GM18951 (cell line): Measurements from ENCODE around the gene ABCA12.

Source experiments
- POLR2A ChIP-seq: IDR thresholded peaks from 4 replicates; pipeline ENCODE4 v1.6.1; 2011; ENCODE audit warnings: mild to moderate bottlenecking; ENCODE audit not compliant: insufficient read length, insufficient read depth; ENCODE audit errors: extremely low read depth
- in situ Hi-C: fragments of 300-500 bp; cut with MboI; formaldehyde crosslinking; loops from one replicate; pipeline ENCODE4 v1.12.0; 2022; ENCODE audit warnings: low sequenced_read_pairs, mixed read lengths, inconsistent platforms; ENCODE audit not compliant: unreplicated experiment

Gene ABCA12

DNA sequence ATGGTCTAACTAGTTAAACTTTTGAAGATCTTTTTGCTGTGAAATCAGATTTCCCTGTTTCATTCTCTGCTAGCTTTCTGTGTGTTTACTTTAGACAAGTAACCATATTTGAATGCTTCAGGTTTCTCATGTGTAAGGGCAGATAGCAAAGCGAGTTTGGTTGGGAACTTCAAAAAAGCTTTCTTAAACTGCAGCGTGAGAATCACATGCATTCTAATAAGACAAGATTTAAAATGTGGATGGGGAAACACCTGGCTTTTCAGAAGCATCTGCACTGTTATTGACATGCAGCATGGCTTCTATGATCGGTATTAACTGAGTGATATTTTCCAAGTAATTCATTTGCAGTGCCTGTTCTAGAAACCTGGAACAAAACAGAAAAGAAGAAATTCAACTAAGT, 119.3 kb downstream of the ABCA12 start:
- TF ChIP-seq POLR2A = no peak
- in situ Hi-C loops = no loop called here

- no peak for TF ChIP-seq POLR2A
- in situ Hi-C loops = no loop called here
These were observed 123.0 kb downstream of the ABCA12 start for GRCh38 chr2:215015421-215015820.

DNA sequence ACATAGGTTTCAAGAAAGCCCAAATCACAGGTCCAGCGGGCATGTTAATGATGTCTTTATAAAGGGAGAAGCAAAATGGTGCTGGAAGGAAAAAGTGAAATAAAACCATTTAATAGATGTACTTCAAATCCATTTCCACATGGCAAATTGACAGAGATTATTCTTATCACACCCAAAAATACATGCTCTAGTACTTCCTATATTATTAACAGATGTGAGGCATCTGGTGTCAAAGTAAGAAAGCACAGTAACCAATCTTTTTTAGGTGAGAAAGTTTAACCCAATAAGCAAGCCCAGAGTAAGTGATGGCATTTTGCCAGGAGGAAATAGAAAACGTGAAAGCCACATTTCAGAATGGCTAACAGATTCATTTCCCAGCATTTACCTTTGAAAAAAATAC, 128.0 kb downstream of the ABCA12 start:
- in situ Hi-C loops = no loop called here
- no peak for TF ChIP-seq POLR2A

GRCh38 chr2:215003001-215003400, 135.4 kb downstream of the ABCA12 start:
- TF ChIP-seq POLR2A = no peak
- in situ Hi-C loops = no loop called here

GRCh38 chr2:215002500-215002899, 135.9 kb downstream of the ABCA12 start:
- in situ Hi-C loops = no loop called here
- no peak for TF ChIP-seq POLR2A

DNA sequence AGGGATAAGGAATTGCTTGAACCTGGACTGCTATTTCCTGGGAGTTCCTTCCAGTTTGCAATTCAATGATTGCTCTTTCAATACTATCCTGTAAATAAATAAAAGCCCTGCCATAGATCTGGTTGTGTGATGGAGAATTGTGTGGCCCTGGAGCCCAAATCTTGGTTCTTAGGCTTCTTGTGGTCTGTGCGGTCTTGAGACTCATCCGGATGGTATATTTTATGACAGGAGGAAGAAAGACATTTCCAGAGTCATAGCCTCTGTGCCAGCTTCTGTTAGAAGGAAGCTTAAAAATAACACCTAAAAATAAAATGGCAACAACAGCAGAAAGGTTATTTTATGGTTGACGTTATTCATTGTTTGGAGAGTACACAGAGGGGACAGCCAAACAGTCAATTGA, 137.7 kb downstream of the ABCA12 start:
- TF ChIP-seq POLR2A = no peak
- in situ Hi-C loops = no loop called here

DNA sequence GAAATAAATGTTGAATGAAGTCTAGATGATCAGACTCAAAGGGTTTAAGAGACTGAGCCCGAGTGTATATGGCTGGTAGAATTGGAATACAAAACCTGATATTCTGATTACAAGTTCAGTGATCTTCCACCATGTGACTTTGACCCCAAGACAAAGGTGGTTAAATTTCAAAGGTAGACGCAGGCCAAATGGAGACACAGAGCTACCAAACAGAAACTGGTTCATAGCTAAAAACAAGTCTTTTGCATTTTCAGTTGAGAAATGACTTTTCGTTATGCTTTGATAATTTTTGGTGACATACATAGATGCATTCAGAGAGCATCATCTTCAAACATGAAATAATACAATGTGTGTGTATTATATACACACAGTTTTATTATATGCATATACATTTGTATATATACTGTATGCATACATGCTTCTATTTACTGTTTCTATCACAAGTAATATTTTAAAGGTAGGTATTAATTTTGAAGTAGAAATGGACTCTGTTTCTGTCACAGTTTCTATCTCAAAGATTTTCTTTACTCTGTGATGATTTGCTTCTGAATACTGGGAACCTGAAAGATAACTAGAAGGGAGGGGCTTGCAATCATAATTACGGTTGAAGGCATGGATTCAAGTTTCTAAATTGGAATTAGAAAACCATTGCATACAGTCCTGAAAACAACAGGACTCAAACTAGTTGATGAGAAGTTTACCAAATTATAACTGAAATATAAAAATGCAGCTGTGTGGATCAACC, 142.3 kb downstream of the ABCA12 start:
- in situ Hi-C loops = no loop called here
- no peak for TF ChIP-seq POLR2A

DNA sequence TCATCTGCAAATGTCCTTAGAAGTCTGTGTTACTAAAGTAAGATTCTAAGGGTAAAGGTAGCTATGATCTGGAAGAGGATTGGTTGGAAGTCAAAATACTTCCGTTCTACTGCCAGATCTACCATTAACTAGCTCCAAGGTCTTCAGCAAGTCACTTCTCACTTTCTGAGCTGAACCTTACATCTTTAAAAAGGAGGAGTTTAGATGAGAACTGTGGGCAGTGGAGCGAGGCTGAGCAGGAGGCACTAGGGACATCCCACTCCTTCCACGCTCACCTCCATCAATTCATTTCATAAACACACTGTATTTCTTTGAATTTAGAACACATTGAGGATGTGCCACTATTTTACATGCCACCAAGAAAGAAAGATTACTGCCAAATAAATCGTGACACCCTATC, 143.0 kb downstream of the ABCA12 start:
- in situ Hi-C loops = no loop called here
- no peak for TF ChIP-seq POLR2A

DNA sequence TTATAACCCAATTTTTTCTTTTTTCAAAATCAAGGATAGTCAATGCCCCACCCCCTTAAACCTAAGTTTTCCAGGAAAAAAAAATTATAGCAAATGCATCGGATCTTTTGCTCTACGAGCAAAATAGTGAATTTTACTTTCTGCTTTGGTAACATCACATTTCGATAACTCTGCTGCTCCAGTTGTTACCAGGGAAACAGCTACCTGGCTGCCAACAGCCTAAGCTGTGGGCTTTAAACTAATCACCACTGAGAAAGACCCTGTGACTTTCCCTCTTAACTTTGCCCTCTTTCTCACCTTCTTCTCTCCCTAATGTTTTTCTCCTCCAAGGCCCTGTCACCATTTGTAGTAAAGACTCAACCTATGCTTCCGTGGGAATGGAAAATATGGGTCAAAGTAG, 145.5 kb downstream of the ABCA12 start:
- TF ChIP-seq POLR2A = no peak
- in situ Hi-C loops = no loop called here

- in situ Hi-C loops = no loop called here
- TF ChIP-seq POLR2A = no peak
These were observed 149.2 kb downstream of the ABCA12 start for GRCh38 chr2:214989187-214989586.

DNA sequence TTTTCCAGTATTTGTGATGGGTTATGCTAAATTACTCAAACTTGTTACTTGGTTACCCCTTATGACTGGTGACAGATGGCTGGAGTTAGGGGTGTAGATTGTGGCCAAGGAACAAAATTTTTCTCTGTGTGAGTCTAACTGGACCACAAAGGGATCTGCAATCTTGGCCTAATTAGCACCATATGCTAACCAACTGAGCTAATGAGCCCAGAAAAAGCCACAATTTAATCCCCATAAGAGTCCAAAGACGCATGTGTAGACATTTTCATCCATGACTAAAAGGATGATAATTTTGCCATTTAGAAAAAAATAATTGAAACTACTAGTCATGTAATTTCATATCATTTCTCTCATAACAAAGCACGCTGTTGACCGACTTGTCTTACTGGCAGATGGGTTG, 151.2 kb downstream of the ABCA12 start:
- in situ Hi-C loops = no loop called here
- no peak for TF ChIP-seq POLR2A

GRCh38 chr2:214985619-214986018, 152.8 kb downstream of the ABCA12 start:
- no peak for TF ChIP-seq POLR2A
- in situ Hi-C loops = no loop called here

DNA sequence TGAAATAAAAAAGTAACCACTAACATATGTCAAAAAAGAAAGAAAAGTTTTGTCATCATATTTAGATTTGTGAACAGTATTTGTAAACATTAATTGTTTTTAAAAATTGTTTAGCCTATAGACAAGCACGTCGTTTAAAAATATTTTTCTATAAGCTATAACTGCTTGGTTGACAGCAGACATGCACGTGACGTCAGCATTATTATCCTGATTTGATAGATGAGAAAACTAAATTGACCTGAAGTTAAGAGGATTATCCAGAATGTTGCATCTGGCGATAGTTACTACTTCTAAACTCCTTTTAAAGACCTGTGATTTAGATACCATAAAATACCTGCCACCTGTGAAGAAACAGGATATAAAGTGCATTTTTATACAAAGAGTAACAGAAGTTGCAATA, 172.0 kb downstream of the ABCA12 start:
- in situ Hi-C loops = no loop called here

DNA sequence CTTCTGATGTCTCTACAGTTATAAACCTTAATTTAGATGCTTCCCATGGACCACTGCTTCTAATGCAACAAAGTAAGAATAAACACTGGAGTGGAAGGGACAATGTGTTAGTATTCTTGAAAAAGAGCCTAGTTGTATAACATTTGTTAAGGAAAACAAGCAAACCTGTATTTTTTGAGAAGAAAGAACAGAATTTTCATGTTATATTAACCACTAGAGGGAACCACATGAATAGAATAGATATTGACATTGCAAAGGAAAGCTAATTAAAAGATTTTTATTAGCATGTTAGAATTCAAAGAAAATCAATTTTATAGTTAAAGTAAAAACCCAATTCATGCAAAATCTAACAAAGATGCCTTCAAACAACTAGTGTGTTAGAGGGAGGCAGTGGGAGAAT, 177.7 kb downstream of the ABCA12 start:
- in situ Hi-C loops = no loop called here

More for the DNA sequence above, 172.0 kb downstream of the ABCA12 start:
- no peak for TF ChIP-seq POLR2A

DNA sequence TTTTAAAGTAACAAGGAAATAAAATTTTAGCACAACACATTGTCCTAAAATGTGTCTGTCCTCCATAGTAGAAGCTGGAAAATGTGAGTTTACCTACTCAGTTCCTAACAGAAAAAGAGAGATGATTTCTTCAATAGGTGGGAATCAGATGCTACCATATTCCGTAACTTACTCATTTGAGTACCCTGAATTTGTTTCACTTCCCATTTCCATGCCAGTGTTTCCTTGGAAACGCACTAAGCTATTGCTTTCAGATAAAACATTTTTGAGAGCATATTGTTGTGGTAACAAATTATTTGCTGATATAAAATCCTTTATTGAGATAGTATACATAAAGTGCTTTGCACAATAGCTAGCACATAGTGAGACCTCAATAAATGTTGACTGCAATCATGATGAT, 191.5 kb downstream of the ABCA12 start:
- in situ Hi-C loops = no loop called here
- no peak for TF ChIP-seq POLR2A

More for the DNA sequence above, 177.7 kb downstream of the ABCA12 start:
- TF ChIP-seq POLR2A = no peak

DNA sequence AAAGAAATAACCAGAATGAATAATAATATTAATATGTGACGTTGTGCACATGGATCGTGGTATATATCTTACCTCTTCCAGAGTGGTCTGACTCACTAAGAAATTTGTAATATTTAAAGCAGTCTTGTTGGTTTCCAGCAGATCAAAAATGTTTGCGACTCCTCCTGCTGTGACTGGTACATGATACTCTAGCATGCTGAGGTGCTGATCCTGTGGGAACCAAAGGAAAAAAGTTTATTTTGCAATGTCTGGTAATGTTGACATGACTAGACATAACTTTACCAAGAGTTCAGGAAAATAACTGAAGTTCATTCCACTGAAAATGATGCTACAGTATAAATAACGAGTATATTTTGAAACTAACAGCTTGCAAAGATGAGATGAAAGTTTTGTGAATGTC, 204.4 kb downstream of the ABCA12 start:
- in situ Hi-C loops = no loop called here
- TF ChIP-seq POLR2A = no peak
